CD4-positive, alpha-beta T cell treated with Interleukin-2 at 100 ng/mL for 4 hours (primary cell): ENCODE results near the gene RAD51B.

Experiments used
- DNase-seq: peaks from one replicate; pipeline ENCODE4 v3.0.0-alpha.2; 2020; ENCODE audit warnings: low spot score

Gene RAD51B

DNA sequence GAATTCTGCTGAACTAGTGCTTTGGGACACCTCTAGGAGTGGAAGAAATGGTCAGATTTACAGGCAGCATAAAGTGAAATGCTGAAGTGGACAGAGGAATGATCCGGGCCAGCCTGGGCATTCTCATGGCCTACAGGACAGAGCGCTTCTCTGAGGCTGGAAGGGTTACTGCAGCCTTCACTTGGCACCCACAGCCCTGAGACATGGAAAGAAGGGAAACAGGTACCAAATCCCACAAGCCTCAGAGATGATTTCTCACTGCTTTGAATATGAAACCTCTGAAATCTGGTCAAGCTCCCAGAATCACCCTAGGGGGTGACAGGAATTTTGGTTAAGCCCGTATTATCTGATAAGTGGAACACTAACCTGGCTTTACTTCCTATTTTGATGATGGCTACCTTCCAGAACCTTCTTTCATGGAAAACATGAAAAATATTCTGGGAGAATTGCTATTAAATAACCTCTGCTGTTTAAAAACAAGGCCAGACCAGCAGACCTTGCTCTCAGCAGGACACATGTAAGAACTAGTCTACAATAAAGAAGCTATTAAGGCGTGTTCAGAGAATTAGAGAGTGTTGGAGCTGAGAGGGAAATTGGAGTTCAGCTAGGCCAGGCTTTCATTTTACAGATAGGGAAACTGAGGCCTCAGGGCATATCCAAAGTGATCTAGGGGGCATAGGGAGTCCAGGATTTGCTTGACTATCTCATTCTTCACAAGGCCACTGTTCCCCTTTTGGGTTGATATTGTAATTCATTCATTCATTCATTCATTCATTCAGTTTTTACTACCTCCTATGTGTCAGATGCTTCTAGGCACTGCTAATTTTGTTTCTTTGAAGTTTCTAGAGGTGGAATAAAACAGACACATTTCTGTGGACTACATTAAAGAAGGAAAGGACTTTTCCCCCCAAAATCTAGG, 691.8 kb downstream of the RAD51B start:
- no peak for DNase-seq

DNA sequence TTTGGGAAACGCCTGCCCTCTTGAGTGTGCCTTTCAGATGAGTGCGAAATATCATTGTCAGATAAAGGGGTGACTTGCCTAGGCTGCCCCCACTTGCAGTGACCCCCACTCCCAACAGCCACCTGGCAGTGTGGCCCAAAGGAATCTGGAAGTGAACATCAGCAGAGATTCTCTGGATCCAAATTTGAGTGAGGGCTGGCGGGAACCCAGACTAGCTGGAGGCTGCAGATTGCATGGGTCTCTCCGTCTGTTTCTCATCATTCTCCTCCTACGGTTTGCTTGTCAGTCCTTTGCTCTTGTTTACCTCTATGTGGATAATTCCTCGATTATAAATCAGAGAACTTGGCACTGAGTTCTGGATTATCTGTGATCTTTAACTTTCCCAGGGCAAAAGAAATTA, 692.5 kb downstream of the RAD51B start:
- no peak for DNase-seq

DNA sequence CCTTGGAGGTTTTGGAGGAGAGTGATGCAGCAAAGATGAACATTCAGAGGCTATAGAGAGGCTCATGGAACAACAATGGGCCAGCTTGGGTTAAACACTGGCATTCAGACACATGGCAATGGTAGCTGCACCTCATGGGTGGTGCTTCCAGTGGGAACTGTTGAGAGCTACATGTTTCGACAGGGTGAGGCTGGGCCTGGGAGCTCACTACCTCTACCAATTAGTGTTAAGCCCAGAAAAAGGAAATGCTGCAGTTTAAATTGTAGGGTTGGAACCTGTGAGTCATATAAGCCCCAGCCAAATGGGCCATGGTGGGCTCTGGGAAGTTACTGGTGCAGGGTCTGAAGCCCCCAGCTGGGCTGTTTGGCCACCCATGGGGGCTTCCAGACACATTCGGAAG, 693.6 kb downstream of the RAD51B start:
- DNase-seq, result no peak

DNA sequence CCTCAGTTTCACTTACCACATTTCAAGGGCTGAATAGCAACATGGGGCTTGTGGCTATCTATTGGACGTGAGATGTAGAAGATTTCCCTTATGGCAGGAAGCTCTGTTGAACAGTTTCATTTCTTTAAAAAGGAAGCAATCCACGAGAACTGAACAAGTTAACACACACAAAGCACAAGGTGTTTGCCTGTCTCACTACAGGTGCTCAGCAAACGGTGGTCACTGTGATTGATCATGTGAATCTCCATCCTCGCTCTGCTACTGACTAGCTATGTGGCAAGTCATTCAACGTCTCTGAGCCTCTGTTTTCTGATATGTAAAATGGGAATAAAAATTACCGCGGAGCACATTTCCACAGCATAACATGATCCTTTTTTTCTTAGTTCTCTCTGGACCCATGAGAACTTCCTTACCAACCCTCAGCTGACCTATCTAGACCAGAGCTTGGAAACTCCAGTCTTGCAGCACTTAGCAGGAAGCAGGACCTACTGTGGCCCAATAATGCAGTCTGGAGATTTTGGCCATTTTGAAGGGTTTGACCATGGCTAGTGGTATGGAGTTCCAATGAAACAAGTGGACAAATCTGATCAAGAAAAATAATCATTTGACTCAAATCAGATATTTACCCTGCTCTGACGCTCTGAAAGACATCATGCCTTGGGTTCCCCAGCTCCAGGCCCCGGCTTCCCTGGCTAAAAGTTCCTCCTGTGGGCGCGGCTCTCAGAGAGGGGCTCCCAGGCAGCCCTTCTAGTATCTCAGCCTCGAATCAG, 694.4 kb downstream of the RAD51B start:
- DNase-seq, result no peak

DNA sequence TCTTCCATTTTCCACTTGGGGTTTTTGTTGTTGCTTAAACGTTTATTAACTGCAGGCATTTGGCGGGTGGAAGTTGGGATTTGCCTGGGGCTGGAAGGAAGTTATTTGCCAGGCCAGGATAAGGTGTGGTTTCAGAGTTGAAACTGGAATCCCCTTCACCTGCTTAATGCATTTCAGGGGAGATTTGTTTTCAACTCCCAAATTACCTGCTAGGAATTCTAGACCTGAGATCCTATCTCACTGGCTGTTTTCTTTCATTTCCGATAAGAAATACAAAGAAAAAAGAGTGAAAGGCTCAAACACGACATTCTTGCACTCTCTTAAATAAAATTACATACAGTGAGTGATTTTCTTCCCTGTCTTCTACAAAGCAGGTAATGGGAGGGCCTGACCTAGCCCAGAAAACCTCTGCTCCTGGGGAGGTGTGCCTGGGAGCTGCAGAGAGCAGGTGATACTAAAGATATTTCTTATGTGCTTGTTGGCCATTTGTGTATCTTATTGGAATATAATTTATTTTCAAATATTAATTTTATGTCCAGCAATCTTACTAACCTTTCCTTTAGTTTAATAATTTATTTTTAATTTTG, 695.1 kb downstream of the RAD51B start:
- DNase-seq, result no peak

DNA sequence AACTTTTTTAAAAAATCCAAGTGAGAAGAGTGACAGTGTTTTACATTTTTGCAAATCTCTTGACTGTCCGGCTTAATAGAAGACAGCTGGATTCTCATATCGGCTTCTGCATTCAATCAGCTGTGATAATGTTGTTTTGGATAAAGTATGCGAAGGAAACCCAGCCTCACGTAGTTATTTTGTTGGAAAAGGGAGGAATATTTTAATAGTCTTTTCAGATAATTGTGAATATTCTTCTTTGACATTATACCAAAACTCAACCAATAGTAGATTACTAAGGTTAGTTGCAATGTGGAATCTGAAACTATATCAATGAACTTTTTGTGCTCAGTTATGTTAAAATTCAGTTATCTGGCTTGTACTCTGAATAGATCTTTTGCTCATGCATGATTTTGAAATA, 696.8 kb downstream of the RAD51B start:
- no peak for DNase-seq

DNA sequence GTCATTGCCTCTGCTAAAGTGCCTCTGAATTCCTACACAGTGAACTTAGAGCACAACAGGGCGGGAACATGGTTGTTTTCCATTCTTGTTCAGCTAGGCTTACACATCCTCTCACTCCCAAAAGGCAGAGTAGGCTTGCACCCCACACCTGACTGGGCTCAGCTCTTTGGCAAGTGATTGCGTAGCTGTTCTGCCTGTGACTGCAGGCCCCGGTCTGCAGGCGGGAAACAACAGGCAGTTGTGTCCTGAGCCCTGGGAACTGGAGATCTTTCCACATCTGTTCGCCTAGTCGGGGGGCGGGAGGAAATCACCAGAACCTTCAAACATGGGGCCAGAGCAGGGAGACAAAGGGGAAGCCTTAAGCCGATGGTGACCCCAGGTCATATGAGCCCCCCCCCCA, 698.6 kb downstream of the RAD51B start:
- DNase-seq, result no peak

DNA sequence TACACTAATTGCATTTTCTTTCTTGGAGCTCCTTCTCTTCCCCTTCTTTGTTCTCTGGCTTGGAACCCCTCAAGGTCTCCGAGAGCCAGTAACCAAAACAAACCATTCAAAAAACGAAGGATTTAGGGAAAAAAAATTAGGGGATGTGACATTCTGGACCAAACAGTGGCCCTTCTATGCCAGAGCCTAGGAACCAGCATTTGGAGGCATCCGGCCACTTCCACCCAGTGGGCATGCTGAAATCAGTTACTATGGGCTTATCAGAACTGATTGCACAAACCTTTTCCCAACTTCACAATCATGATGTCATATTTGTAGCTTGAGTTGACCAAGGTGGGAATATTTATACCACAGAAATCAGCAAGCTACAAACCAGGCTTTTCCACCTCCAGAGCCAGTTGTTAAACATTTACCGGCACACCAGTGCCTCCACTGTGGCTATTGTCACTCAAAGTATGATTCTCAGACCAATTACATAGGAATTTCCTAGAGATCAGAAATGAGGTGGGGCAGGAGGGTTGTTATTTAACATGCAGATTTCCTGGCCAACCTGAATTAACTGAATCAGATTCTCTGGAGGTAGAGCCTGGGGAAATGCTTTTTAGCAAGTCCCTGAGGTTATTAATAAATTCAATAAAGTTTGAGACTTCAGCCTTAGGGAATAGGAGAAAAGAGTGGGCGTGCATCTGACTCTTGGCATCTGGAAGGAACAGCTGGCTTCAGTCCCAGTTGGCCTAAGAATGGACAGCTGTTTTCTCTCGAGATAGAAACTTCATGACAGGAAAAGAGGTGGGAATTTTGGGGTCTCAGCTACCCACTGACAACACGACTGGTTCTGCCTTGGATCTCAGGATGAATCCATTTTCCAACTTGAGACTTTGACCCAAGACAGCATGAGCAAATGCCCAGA, 699.4 kb downstream of the RAD51B start:
- DNase-seq, result no peak

DNA sequence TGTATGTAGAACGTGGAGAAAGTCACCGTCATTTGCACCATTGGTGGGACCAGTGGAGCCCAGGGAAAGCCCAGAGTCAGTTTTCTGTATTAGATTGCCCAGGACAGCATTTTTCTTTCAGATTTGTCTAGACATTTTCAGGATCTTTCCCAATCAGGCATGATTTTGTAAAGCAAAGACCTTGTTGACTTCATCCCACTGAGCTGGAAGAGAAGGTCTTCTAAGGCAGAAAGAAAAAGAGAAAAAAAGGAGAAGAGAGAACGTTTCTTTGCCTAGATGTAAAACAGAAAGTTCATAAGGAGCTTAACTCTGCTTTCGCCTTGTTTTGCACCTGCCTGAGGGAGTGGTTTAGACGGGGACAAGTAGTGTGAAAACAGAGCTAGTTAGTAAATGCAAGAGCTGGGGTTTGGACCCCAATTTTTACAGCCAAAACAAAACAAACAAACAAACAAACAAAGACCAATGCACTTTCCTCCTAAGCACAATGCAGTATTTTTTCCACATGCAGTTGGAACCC, 700.1 kb downstream of the RAD51B start:
- no peak for DNase-seq

DNA sequence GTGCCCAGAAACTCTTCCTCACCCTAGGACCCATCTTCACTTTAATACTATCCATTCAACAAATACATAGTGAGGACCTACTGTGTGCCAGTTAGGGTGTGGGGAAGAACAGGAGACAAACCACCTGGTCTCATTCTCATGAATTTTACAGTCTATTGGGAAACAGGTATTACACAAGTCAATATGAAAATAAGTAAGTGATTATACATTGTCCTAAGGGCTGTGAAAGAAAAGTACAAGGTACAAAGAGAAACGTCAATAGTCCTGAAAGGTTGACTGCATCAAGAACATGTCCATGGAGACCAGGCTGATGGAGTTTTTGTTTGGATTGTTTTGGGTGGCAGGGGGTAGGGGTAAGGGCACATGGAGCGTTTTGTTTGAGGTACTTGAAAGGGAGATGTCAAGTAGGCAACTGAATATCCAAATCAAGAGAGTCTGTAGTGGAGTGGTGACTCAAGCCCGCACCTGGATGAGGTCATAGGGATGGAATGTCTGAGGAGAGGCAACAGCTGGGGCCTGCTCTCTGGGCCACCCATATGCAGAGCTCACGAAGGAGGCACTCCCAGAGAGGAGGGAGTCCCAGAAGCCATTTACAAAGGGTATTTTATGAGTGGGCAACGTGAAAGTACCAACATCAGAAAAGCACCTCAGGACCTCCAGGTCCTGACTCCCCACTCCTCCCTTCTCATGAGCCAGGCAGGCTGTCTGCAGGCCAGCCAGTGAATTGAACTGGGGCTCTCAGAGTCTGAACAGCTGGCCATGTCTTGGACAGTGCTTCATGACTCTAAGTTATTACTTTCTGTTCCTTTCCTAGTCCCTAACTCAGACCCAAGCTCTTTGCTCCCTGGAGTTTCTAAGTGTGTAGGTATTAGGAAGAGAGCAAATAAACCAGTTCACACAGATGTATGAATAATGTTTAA, 701.3 kb downstream of the RAD51B start:
- no peak for DNase-seq

DNA sequence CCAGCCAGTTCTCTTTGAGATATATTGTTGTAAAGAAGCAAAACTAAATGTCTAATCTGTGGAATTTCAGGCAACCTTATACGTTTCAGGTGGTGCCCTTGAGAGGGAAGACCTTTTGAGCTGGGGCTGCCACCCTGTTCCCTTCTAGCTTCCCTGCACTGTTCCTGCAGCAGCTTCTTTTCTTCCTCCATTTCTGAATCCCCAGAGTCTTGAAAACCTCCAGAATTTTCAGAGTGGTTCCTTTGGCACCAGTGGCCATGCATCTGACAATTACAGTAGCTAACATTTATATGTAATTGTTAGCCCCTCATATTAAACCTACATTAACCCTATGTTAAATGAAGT, 702.0 kb downstream of the RAD51B start:
- DNase-seq, result no peak

DNA sequence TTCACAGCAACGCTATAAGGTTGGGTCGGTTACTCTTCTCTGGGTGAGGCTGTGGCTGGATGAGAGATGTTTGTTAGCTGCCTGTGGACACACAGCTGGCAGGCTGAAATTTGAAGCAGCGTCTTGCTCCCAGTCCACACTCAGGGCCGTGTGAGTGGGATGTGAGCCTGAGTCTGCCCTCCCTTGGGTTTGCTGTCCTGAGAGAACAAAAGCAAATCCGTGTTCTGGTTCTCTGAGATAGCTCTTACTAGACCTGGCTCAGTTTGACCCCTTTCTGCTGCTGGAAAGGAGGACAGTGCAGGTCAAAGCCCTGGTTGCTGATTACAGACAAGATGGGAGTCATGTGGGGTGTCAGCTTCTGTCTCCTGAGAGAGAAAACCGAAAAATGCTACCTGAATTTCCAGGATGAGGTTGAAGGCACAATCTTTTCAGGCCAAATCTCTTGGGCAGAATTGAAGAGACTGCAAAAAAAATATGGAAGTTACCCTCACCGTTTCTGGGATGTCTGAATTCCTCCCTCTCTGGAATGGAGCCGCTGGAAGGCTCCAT, 702.5 kb downstream of the RAD51B start:
- no peak for DNase-seq

DNA sequence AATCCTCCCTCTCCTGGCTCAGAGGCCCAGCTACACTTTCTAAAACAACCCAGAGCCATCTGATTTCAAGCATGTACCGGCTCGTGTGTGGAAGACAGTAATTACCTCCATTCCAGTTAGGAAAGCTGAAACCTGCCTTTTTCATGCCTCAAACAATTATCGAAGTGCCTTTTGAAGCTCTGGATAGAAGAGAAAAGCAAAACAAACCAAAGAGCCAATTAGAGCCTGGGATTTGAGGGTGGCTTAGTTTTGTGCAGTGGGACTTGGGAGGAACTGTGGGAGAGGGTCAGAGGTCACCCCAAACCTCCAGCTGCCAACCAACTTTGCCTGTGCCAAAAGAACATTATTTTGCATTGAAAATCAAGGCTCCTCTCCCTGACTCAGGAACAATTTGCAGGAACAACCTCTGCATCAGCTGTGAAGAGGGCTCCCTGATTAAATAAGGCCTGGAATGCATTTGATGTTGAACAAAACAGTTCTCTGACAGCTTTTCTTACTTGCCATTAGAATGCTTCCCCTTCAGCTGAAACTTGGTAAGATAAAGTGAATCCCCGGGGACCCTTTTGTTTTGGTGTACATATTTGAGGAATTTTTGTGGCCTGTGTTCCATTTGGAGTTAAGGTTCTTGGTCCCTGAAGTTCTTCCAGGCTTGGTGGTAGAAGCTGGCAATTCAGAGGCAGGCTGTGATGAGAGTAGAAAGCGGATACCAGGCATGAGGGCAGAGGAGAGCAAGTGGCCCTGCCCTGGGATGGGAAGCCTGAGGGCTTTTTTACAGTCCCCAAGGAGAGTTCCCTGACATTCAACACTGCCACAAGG, 703.1 kb downstream of the RAD51B start:
- no peak for DNase-seq

DNA sequence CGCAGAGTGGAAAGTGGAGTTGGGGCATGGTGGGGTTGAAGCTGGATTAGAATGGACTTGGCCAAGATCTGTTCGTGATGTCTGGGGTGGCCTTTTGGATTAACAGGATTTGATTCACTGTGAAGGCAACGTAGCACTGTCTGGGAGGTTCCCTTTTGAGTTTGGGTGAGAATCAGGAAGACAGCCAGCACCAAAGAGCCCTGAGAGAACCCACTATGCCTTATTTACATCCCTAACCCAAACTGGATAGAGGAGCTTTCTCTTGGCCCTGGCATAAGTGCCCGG, 703.7 kb downstream of the RAD51B start:
- no peak for DNase-seq

DNA sequence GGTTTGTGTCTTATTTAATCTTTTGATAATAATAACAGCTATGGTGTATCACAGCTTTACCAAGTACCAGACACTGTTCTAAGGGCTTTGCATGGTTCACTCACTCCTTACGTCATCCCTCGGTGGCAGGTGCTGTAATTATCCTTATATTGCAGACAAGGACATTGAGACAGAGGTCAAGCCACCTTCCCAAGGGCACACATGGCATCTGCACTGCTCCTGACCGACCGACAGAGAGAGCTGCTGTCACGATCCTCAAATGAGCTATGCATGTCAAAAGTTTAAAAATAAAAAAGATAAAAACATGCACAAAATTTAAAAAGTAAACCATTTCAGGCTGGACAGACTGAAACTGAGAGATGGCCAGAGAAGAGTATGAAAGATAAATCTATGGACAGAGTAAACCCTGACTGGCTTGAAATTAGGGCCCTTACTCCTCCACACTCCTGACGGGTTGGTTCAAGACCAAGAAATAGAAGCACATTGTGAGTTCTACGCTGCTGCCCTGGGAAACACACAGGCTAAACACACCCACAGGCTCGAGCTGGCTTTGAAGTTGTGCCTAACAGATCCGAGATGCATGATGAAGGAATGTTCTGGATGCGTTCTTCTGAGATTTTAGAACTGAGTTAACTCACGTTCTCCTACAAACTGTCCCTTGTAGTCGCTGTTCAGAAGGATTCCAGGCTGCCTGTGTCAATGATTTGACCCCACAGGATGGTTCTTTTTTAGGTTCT, 704.6 kb downstream of the RAD51B start:
- DNase-seq, result no peak

DNA sequence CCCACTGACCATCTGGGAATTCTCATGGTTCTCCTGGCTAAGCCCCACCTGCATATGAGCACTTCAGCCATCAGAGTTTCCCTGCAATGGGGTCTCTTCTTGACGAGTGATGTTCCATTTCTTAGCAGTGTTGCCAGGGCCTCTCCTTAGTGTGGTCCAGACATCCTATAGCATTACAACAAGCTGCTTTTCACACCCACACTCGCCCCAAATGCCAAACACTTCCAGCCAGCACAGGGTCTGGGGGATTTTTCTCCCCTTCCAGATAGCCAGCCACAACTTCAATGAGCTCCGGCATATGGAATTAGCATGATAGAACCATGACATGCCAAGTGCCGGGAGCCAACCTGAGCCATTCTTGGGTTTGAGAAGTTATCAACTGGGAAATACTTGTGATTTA, 705.9 kb downstream of the RAD51B start:
- no peak for DNase-seq

DNA sequence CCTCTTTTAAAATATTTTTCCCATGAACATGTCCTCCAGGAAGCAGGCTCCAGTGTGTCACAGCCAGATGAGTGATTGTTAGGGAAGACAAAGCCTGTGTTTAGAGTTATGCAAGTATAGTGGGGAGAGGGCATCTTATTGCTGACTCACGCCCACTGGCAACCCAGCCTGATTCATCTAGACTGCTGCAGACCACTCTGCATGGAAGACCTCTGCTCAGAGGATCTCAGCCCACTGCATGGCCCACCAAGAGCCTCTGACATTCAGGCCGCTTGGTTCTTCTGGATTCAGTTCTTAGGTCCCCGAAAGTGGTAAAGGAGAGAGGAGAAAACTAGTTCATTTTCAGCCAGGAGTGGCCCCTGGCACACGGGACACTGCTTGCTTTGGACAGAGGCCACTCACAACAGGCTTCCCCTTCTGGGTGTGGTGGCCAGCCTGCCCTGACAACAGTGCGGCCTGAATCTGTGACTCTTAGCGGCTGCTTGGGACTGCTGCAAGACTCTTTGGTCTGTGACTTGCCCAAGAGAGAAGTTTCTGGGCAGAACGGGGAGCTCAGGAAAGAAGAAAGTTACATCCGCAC, 707.0 kb downstream of the RAD51B start:
- no peak for DNase-seq

DNA sequence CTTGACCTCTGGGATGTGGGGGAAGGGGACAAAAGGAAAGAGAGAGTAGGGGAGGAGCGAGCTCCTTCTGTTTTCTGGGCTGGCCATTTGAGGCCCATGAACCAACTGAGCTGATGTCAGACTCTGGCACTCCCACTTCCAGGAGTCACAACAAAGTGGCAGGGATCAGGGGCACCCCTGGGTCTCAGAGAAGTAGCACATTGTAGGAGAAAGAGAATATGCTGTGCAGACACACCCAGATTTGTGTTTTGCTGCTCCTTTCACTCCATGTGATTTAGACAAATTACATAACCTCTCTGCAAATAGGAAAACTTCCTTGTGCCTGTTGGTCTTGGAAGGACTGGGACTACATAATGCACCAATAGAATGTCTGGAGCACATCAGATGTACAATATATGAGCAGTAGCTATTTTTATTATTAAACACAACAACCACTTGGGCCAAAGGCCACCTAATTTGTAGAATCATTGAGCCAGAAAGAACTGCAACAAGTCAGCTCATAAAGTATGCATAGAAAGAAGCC, 707.8 kb downstream of the RAD51B start:
- no peak for DNase-seq
